HFF-Myc (cell line): ENCODE measurements around the gene SOX13.

Source experiments
- DNase-seq: peaks from one replicate; pipeline ENCODE4 v3.0.0-alpha.2; 2011; ENCODE audit warnings: low read depth; ENCODE audit errors: extremely low read depth
- H3K4me3 ChIP-seq: replicated peaks from 2 replicates; pipeline ENCODE4 v1.5.1; 2011; ENCODE audit warnings: low read depth, mild to moderate bottlenecking, control low read depth, low read length
- CTCF ChIP-seq: IDR thresholded peaks from 2 replicates; pipeline ENCODE4 v1.5.1; 2012; ENCODE audit warnings: mild to moderate bottlenecking, low read depth, low read length, control low read depth; ENCODE audit errors: missing control alignments

Gene SOX13

GRCh38 chr1:204139088-204139487 is 66.2 kb downstream of the SOX13 start:
- H3K4me3 ChIP-seq, result no peak overlapping the region
- no peak for DNase-seq
- TF ChIP-seq CTCF, result no peak

GRCh38 chr1:204139952-204140351 is 67.0 kb downstream of the SOX13 start:
- H3K4me3 ChIP-seq, result no peak overlapping the region
- TF ChIP-seq CTCF, result no peak

DNA sequence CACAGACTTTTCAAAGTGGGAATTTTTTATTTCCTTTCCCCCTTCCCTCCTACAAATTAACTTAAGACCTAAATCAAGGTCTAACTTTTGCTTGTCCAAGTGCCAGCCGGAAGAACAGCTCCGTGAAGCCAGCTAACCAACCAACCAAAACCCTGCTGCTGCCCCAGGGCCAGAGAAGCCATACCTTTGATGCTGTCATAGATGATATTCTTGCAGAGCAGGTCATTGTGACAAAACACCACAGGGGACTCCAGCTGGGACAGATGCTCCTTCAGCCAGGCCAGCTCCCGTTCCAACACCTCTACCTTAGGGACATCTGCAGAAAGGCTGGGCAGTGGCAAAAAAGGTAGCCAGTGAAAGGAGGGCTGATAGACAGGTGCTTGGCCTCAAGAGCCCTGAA is 68.2 kb downstream of the SOX13 start:
- no peak overlapping the region for H3K4me3 ChIP-seq
- no peak for DNase-seq
- TF ChIP-seq CTCF, result no peak

More at GRCh38 chr1:204139952-204140351, 67.0 kb downstream of the SOX13 start:
- DNase-seq, result no peak

DNA sequence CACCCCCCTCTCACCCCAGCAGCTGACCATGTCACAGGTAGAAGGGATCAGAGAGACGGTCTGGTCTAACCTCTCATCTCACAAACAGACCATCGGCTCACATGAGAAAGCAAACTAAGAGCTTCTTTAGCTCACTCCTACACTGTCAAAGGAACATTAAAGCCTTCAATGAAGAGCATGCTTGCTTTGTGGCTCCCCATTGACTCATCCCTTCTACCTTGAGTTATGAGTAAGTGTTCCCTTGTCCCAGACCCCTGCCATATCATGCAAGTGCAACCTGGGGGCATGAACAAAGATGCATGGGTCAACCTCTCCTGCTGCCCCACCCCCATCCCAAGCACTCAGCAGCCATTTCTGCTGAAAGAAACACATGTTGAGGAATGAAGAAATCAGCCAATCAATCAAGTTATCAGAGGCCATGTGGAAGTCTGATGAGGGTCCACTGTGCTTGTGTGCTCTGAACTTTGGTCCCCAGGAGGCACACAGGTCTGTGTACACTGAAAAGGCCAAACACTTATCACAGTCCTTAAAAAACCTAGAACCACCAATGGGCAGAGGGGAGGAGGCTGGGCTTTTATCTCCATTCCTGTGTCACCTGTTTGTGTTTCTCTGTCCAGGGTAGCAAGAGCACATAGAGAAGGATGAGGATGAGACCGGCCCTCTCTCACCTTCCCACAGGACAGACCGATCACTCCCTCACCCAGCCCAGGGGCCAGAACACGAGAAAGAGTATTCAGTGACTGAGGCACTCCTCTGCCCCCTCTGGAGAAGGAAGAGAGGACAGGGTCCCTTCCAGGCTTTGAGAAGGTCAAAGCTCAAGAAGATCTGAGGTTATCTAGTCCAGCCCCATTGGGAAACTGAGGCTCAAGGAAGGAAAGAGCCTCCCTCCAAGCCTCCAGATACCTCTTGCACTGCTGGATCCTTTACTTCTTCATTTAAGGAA is 69.4 kb downstream of the SOX13 start:
- no peak for TF ChIP-seq CTCF

DNA sequence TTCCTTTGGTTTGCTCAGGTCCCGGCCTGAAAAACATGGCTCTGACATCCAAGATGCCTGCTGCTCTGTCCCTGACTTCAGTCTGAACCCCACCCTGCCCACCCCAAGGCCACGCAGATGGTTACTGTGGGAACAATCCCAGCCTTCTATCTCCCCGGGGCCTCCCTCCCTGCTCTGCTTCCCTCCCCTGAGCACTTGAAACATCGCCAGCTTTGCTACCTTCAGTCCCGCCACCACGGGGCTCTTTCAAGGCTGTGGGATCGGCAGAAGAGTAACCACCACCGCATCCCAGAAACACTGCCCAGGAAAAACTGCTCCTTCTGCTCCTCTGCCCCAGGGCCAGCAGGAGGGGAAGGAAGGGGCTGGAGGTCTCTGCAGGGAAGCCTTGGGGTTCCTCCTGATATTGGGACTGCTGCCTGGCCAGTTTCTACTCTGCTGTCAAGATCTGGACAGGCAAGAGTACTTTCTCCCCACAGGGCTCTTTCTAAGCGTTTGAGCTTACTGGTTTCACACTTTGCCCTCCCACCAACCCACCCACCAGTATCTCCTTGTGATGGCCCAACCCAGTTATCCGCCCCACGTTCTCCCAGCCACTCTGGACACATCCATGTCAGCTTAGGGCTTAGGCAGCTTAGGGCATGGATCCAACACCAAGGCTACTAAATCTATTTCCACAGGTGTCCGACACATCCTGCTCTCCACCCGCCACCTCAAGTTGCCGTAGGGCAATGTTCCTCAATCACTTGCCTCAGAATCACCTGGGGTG is 70.5 kb downstream of the SOX13 start:
- no peak overlapping the region for H3K4me3 ChIP-seq
- TF ChIP-seq CTCF, result no peak
- no peak for DNase-seq

More for the DNA sequence above, 69.4 kb downstream of the SOX13 start:
- no peak overlapping the region for H3K4me3 ChIP-seq
- no peak for DNase-seq

- DNase-seq, result no peak
- H3K4me3 ChIP-seq, result no peak overlapping the region
These were observed 72.2 kb downstream of the SOX13 start for GRCh38 chr1:204145033-204145504.

More at GRCh38 chr1:204145033-204145504, 72.2 kb downstream of the SOX13 start:
- no peak for TF ChIP-seq CTCF
